NB4 (cell line): ENCODE measurements around the gene TMEM204.

Experiments used
- POLR2A ChIP-seq: IDR thresholded peaks from 2 replicates; pipeline ENCODE4 v1.6.1; 2011; ENCODE audit warnings: mild to moderate bottlenecking; ENCODE audit not compliant: insufficient read length; ENCODE audit errors: extremely low read depth
- TF ChIP-seq, protein P1 (sequence below): IDR thresholded peaks from one replicate; pipeline ENCODE4 v1.5.1; 2012; ENCODE audit warnings: low read depth, low read length

DNA sequence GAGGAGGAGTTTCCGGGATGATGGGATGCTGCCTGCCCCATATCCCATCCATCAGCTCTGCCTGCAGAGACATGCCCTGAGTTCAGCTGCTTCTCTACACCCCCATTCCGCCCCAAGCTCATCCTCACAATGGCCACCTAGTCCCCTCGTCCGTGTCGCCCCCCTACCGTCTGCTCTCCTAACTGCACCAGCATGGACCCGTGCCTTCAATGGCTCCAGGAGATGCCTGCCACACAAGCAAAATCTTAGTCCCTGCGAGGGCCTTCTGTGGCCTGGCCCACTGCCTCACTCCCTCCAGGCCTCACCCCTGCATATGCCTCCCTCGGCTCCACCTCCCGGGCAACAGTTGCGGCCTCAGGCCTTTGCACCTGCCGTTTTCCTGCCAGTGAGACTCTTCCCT is 42.1 kb upstream of the TMEM204 start:
- TF ChIP-seq, protein P1, sequence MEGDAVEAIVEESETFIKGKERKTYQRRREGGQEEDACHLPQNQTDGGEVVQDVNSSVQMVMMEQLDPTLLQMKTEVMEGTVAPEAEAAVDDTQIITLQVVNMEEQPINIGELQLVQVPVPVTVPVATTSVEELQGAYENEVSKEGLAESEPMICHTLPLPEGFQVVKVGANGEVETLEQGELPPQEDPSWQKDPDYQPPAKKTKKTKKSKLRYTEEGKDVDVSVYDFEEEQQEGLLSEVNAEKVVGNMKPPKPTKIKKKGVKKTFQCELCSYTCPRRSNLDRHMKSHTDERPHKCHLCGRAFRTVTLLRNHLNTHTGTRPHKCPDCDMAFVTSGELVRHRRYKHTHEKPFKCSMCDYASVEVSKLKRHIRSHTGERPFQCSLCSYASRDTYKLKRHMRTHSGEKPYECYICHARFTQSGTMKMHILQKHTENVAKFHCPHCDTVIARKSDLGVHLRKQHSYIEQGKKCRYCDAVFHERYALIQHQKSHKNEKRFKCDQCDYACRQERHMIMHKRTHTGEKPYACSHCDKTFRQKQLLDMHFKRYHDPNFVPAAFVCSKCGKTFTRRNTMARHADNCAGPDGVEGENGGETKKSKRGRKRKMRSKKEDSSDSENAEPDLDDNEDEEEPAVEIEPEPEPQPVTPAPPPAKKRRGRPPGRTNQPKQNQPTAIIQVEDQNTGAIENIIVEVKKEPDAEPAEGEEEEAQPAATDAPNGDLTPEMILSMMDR = peak; percentile 47
- peak; percentile 28 for TF ChIP-seq POLR2A
